NT2/D1 (cell line): ENCODE results near the gene PODXL2.

Experiments
- SUZ12 ChIP-seq: IDR thresholded peaks from 2 replicates; pipeline ENCODE4 v1.6.1; 2011; ENCODE audit not compliant: insufficient read length, insufficient read depth; ENCODE audit errors: extremely low read depth
- YY1 ChIP-seq: IDR thresholded peaks from 2 replicates; pipeline ENCODE4 v1.6.1; 2011; ENCODE audit not compliant: insufficient read length, insufficient read depth

GRCh38 chr3:127652246-127652995 lies 23.4 kb downstream of the PODXL2 start:
- TF ChIP-seq YY1 (no peak), SUZ12 (no peak)
